Nephron (organoid): ENCODE measurements around the gene RCCD1.

ENCODE experiments used
- H3K27ac Mint-ChIP-seq, 3 experiments: 2 replicates each; pipeline ENCODE4 v1.8.0; 2020; ENCODE audit warnings: mixed read lengths in 3 of 3, mild to moderate bottlenecking in 2 of 3, moderate library complexity in 1 of 3
- H3K27me3 Mint-ChIP-seq: 2 replicates; pipeline ENCODE4 v1.8.0; 2021; ENCODE audit warnings: low read depth, mild to moderate bottlenecking, moderate library complexity, mixed read lengths
- H3K36me3 Mint-ChIP-seq: 2 replicates; pipeline ENCODE4 v1.8.0; 2020; ENCODE audit warnings: low read depth, mixed read lengths
- H3K4me1 Mint-ChIP-seq: 2 replicates; pipeline ENCODE4 v1.8.0; 2020; ENCODE audit warnings: mixed read lengths
- H3K4me3 Mint-ChIP-seq, 3 experiments: 2 replicates each; pipeline ENCODE4 v1.8.0; 2020; ENCODE audit warnings: mild to moderate bottlenecking in 3 of 3, mixed read lengths in 3 of 3, moderate library complexity in 2 of 3
- H3K9me3 Mint-ChIP-seq: 2 replicates; pipeline ENCODE4 v1.8.0; 2020; ENCODE audit warnings: mixed read lengths
- CTCF ChIP-seq, 3 experiments: fragments of 200-600 bp; sonication (generic); IDR thresholded peaks; one replicate each; pipeline ENCODE4 v1.5.0; 2021; ENCODE audit warnings: antibody characterized with exemption in 3 of 3; ENCODE audit not compliant: unreplicated experiment in 3 of 3

The RCCD1 gene

DNA sequence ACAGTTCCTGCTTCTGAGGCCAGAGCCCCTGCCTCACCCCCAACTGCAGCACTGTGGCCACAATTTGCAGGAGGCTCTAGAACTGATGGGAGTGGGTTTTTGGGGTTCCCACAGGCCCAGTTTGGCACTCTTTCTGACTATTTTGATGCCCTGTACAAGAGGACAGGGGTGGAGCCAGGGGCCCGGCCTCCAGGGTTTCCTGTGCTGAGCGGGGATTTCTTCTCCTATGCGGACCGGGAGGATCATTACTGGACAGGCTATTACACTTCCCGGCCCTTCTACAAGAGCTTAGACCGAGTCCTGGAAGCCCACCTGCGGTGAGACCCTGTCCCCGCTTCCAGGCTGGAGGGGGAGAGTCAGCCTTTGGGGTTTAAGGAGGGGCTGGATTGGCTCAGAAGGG is 44.7 kb upstream of the RCCD1 start:
- no peak overlapping the region for H3K4me3 Mint-ChIP-seq
- TF ChIP-seq CTCF (IDR thresholded peaks at IDR 0.05; ENCODE audit: unreplicated experiment in 3 of 3), result no peak
- H3K9me3 Mint-ChIP-seq, result no peaks in the 10 kb centered on the region
- peaks cover 38% of the 10 kb centered on the region for H3K36me3 Mint-ChIP-seq
- H3K27me3 Mint-ChIP-seq, result no peaks in the 10 kb centered on the region
- no peak overlapping the region for H3K27ac Mint-ChIP-seq
- H3K4me1 Mint-ChIP-seq, result peaks cover 2% of the 10 kb centered on the region

GRCh38 chr15:90910441-90911301 is 44.0 kb upstream of the RCCD1 start:
- no peak overlapping the region for H3K4me3 Mint-ChIP-seq
- peaks cover 37% of the 10 kb centered on the region for H3K36me3 Mint-ChIP-seq

GRCh38 chr15:90911302-90911623 is 43.4 kb upstream of the RCCD1 start:
- no peak for TF ChIP-seq CTCF (IDR thresholded peaks at IDR 0.05; ENCODE audit: unreplicated experiment in 3 of 3)
- Mint-ChIP-seq H3K27ac (no peak overlapping the region), H3K27me3 (no peaks in the 10 kb centered on the region), H3K4me3 (no peak overlapping the region), H3K9me3 (no peaks in the 10 kb centered on the region), H3K36me3 (peaks cover 32% of the 10 kb centered on the region), H3K4me1 (peaks cover 12% of the 10 kb centered on the region)

More at GRCh38 chr15:90910441-90911301, 44.0 kb upstream of the RCCD1 start:
- no peak for TF ChIP-seq CTCF (IDR thresholded peaks at IDR 0.05; ENCODE audit: unreplicated experiment in 3 of 3)
- Mint-ChIP-seq H3K27ac (no peak overlapping the region), H3K27me3 (no peaks in the 10 kb centered on the region), H3K9me3 (no peaks in the 10 kb centered on the region), H3K4me1 (peaks cover 9% of the 10 kb centered on the region)

DNA sequence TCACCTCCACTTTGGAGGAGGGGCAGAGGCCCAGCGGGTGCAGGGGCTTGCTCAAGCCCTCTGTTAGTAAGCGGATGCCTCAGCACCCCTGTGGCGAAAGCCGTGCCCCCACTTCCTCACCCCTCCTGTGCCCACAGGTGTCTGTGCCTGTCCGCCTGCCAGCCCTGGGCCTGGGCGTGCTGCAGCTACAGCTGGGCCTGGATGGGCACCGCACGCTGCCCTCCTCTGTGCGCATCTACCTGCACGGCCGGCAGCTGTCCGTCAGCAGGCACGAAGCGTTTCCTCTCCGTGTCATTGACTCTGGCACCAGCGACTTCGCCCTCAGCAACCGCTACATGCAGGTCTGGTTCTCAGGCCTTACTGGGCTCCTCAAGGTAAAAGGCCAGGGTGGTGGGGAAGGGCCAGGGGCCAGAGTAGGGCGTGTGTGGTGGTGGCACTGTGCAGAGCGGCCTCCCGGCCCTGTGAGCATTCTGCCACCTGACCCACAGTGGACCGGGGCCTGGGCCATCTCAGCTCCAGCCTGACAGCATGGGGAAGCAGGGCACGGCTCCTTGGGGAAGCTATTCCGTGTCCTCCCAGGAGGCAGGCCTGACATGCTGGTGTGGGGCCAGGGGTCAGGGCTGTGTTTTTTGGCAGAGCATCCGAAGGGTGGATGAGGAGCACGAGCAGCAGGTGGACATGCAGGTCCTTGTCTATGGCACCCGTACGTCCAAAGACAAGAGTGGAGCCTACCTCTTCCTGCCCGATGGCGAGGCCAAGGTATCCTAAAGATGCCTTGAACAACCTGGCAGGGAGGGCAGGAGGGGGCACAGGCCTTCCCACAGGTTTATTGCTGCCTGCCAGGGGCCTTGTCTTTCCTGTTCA is 42.5 kb upstream of the RCCD1 start:
- Mint-ChIP-seq H3K4me1 (peaks cover 12% of the 10 kb centered on the region), H3K36me3 (peaks cover 33% of the 10 kb centered on the region), H3K27ac (no peak overlapping the region), H3K27me3 (no peaks in the 10 kb centered on the region), H3K9me3 (no peaks in the 10 kb centered on the region), H3K4me3 (no peak overlapping the region)
- TF ChIP-seq CTCF (IDR thresholded peaks at IDR 0.05; ENCODE audit: unreplicated experiment in 3 of 3), result no peak

DNA sequence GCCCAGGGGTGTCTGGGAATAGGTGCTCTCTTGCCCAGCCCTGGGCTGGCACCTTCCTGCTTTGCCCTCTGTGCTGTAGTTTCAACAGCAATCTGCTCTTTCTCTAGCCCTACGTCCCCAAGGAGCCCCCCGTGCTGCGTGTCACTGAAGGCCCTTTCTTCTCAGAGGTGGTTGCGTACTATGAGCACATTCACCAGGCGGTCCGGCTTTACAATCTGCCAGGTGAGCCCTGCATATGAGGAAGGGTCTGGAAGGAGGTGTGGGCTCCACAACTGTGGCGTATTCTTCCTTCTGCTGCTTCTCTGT is 42.0 kb upstream of the RCCD1 start:
- Mint-ChIP-seq H3K36me3 (peaks cover 35% of the 10 kb centered on the region), H3K27me3 (no peaks in the 10 kb centered on the region), H3K4me3 (no peak overlapping the region), H3K4me1 (peaks cover 12% of the 10 kb centered on the region), H3K9me3 (no peaks in the 10 kb centered on the region), H3K27ac (no peak overlapping the region)
- no peak for TF ChIP-seq CTCF (IDR thresholded peaks at IDR 0.05; ENCODE audit: unreplicated experiment in 3 of 3)
